ENCODE data around the gene FGD4. TPM values are rescaled to one million over a fixed set of nuclear protein-coding genes. Genes with fewer than 3 reads are reported as not detected.
"Not testable (repeated sequence)": the region's sequence is repeated elsewhere in the genome, so short reads cannot be mapped to it uniquely, and the experiment has no call there.

FGD4 gene
- total RNA-seq, 1 donor from 2014 or later: 51.1 TPM

DNA sequence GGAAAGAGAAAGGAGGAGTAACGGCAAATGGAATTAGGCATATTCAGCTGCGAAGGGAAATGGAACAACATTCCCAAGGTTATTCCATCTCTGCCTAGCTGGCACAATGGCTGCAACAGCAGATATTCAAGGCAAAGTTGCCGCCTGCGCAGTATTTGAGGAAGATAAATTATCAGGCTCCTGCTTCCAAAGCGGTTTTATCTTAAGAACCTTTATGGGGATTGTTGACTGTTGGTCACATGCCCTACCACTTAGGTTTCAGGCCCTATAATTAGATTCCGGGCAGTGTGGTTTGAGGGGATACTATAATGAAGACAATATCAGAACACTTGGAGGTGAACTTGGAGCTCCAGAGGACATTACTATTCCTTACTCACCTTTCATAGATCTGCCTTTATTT lies 99.7 kb downstream of the FGD4 start:
- Histone ChIP-seq H3K27me3 (ENCODE audit: control insufficient read depth in 3 of 3, insufficient read depth in 3 of 3, low read length in 3 of 3) (no peaks in the 10 kb centered on the region), H3K4me1 (ENCODE audit: control insufficient read depth in 3 of 3, insufficient read depth in 3 of 3, low read length in 3 of 3) (peaks cover 14 to 24% (median 15%) of the 10 kb centered on the region in 3 donors), H3K27ac (ENCODE audit: low read depth, low read length) (peak overlapping the region; percentile 65), H3K9me3 (ENCODE audit: control insufficient read depth in 3 of 3, low read length in 3 of 3) (no peaks in the 10 kb centered on the region), H3K36me3 (ENCODE audit: control insufficient read depth in 3 of 3, insufficient read depth in 3 of 3, low read length in 3 of 3) (no peaks in the 10 kb centered on the region), H3K4me3 (ENCODE audit: low read length in 3 of 3) (peak overlapping the region in 2 of 3 donors; percentile 46 to 59), H3K9ac (ENCODE audit: low read depth in 1 of 3, low read length in 3 of 3) (peak overlapping the region in 1 of 3 donors; percentile 42)

DNA sequence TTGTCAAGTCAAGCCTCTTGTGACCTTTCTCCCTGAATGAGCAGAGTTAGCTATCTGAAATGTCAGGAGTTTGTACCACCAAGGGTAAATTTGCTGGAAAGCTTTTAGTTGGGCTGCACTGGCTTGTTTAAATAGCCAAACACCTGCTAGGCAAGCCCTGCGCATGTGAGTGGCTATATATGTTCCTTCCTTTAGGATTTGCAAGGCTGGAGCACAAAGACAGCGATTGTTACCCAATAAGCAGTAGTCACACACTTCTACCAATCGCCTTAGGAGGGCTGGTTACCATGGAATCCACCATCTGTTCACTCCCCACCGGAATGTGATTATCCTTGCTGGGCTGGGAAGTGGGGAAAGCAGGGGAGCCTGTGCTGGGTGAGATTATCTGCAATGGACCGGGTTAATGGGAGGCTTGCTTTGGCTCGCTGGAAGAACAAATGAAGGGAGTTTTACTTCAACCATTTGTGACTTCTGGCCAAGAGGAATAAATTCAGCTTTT lies 102.5 kb downstream of the FGD4 start:
- Histone ChIP-seq H3K4me3 (ENCODE audit: low read length in 3 of 3) (peak overlapping the region; percentile 57 to 71 (median 68)), H3K9ac (ENCODE audit: low read depth in 1 of 3, low read length in 3 of 3) (peak overlapping the region; percentile 59 to 73 (median 72)), H3K9me3 (ENCODE audit: control insufficient read depth in 3 of 3, low read length in 3 of 3) (no peaks in the 10 kb centered on the region), H3K27me3 (ENCODE audit: control insufficient read depth in 3 of 3, insufficient read depth in 3 of 3, low read length in 3 of 3) (no peaks in the 10 kb centered on the region), H3K36me3 (ENCODE audit: control insufficient read depth in 3 of 3, insufficient read depth in 3 of 3, low read length in 3 of 3) (no peaks in the 10 kb centered on the region), H3K4me1 (ENCODE audit: control insufficient read depth in 3 of 3, insufficient read depth in 3 of 3, low read length in 3 of 3) (peaks cover 26 to 42% (median 27%) of the 10 kb centered on the region in 3 donors), H3K27ac (ENCODE audit: low read depth, low read length) (peak overlapping the region; percentile 59)

DNA sequence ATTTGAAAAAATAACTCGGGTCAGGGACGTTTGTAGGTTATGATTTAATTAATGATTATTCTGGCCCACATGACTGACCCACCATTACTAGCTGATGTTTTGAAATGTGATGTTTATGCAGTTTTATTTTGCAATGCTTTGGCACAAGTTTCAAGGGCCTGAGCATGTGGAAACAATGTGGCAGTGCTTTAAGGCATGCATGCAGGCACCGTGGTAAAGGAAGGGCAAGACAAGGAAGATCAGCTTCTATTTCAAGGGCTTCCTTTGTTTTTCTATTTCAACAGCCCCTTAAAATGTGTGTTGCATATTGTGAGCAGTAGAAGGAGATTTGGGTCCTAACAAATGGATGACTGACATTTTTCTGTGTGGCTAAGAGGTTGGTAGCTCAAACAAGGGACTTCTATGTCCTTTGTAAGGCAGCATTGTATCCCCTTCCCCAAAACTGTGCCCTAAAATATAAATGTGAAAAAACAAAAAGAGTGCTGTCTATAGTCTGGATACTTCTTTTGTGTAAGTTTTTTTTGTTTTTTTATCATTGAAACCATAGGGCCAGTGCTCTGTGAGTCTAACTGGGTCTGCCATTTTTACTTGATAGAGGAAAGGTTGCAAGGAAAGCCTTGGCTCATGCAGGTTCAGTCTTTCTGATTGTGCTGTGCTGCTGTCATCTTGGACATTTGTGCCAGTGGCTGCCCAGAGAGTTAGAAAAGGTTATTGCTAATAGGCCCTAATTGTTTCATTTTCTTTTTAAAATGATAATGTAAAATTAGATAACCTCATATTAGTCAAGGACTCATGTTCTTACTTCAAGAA lies 103.5 kb downstream of the FGD4 start:
- no peaks in the 10 kb centered on the region for H3K9me3 ChIP-seq (ENCODE audit: control insufficient read depth in 3 of 3, low read length in 3 of 3)
- peak overlapping the region; percentile 57 to 71 (median 68) for H3K4me3 ChIP-seq (ENCODE audit: low read length in 3 of 3)
- peak overlapping the region; percentile 59 for H3K27ac ChIP-seq (ENCODE audit: low read depth, low read length)
- peaks cover 26 to 39% (median 29%) of the 10 kb centered on the region in 3 donors for H3K4me1 ChIP-seq (ENCODE audit: control insufficient read depth in 3 of 3, insufficient read depth in 3 of 3, low read length in 3 of 3)
- no peaks in the 10 kb centered on the region for H3K36me3 ChIP-seq (ENCODE audit: control insufficient read depth in 3 of 3, insufficient read depth in 3 of 3, low read length in 3 of 3)
- H3K9ac ChIP-seq (ENCODE audit: low read depth in 1 of 3, low read length in 3 of 3): peak overlapping the region; percentile 59 to 73 (median 72)
- H3K27me3 ChIP-seq (ENCODE audit: control insufficient read depth in 3 of 3, insufficient read depth in 3 of 3, low read length in 3 of 3): no peaks in the 10 kb centered on the region

DNA sequence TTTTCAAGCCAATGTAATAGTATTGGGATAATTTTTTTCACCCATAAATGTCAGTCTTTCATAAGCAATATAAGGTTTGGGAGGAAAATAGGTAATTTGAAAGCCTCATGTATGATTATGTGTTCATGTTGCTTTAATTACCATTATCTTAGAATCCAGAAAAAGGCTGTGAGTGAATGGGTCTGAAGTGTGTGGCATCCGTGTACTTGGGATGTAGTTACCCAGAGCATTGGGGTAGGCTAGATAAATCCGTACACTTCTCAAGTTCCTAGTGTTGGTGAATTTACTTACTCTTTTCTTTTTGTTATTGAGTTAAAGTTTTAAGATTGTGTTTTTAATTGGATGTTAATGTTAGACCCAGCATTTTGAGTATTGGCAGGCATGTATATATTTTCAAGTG lies 104.4 kb downstream of the FGD4 start:
- H3K4me3 ChIP-seq (ENCODE audit: low read length in 3 of 3): peak overlapping the region; percentile 57 to 71 (median 66)
- peaks cover 26 to 46% (median 33%) of the 10 kb centered on the region in 3 donors for H3K4me1 ChIP-seq (ENCODE audit: control insufficient read depth in 3 of 3, insufficient read depth in 3 of 3, low read length in 3 of 3)
- H3K27me3 ChIP-seq (ENCODE audit: control insufficient read depth in 3 of 3, insufficient read depth in 3 of 3, low read length in 3 of 3): no peaks in the 10 kb centered on the region
- peak overlapping the region; percentile 59 to 73 (median 72) for H3K9ac ChIP-seq (ENCODE audit: low read depth in 1 of 3, low read length in 3 of 3)
- H3K27ac ChIP-seq (ENCODE audit: low read depth, low read length): no peak overlapping the region
- no peaks in the 10 kb centered on the region for H3K36me3 ChIP-seq (ENCODE audit: control insufficient read depth in 3 of 3, insufficient read depth in 3 of 3, low read length in 3 of 3)
- H3K9me3 ChIP-seq (ENCODE audit: control insufficient read depth in 3 of 3, low read length in 3 of 3): no peaks in the 10 kb centered on the region

GRCh38 chr12:32504591-32504990 lies 105.2 kb downstream of the FGD4 start:
- peaks cover 20 to 46% (median 29%) of the 10 kb centered on the region in 3 donors for H3K4me1 ChIP-seq (ENCODE audit: control insufficient read depth in 3 of 3, insufficient read depth in 3 of 3, low read length in 3 of 3)
- H3K4me3 ChIP-seq (ENCODE audit: low read length in 3 of 3): peak overlapping the region; percentile 57 to 71 (median 66)

DNA sequence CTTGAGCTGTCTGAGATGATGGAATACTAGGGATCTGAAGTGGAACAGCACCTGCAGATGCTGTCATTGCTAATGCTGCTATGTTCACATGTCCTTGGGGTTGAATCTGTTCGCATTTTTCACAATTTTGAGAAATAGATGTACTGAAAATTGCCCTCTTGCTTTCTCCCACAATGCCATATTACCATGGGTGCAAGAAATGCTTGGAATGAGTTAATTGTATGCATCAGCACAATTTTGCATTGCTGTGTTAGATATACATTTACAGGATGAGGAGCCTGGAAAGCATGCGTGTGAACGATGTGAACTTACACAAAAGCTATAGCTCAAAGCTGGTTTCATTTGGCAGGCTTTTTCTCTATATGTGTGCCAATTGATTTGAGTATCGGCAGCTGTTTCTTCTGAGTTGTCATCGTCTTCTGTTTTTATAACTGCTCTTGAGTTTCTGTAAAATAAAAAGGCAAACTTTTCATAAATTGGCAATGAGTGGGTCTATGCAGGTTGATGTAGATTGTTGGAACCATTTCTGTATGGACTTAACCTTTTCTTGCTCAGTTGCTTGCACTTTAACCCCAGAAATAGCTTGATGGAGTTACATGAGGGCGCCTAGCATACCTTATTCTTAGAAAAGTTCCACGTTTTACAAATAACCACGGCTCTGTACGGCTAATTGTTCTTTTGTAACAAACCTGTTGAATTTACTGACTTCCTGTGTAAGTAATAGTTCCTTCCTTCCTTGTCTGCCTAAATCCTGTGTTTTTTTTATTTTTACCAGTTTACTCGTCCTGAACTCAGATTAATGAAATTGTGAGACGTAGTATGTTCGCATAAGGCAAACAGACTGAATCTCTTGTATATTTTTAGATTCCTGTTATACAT lies 105.9 kb downstream of the FGD4 start:
- H3K4me3 ChIP-seq (ENCODE audit: low read length in 3 of 3): peak overlapping the region; percentile 11 to 71 (median 37)
- peaks cover 20 to 52% (median 29%) of the 10 kb centered on the region in 3 donors for H3K4me1 ChIP-seq (ENCODE audit: control insufficient read depth in 3 of 3, insufficient read depth in 3 of 3, low read length in 3 of 3)
- H3K36me3 ChIP-seq (ENCODE audit: control insufficient read depth in 3 of 3, insufficient read depth in 3 of 3, low read length in 3 of 3): no peaks in the 10 kb centered on the region
- H3K9ac ChIP-seq (ENCODE audit: low read depth in 1 of 3, low read length in 3 of 3): peak overlapping the region in 2 of 3 donors; percentile 4 to 34
- H3K9me3 ChIP-seq (ENCODE audit: control insufficient read depth in 3 of 3, low read length in 3 of 3): no peaks in the 10 kb centered on the region
- no peak overlapping the region for H3K27ac ChIP-seq (ENCODE audit: low read depth, low read length)
- no peaks in the 10 kb centered on the region for H3K27me3 ChIP-seq (ENCODE audit: control insufficient read depth in 3 of 3, insufficient read depth in 3 of 3, low read length in 3 of 3)

More at GRCh38 chr12:32504591-32504990, 105.2 kb downstream of the FGD4 start:
- H3K36me3 ChIP-seq (ENCODE audit: control insufficient read depth in 3 of 3, insufficient read depth in 3 of 3, low read length in 3 of 3): no peaks in the 10 kb centered on the region
- no peak overlapping the region for H3K9ac ChIP-seq (ENCODE audit: low read depth in 1 of 3, low read length in 3 of 3)
- H3K9me3 ChIP-seq (ENCODE audit: control insufficient read depth in 3 of 3, low read length in 3 of 3): no peaks in the 10 kb centered on the region
- H3K27me3 ChIP-seq (ENCODE audit: control insufficient read depth in 3 of 3, insufficient read depth in 3 of 3, low read length in 3 of 3): no peaks in the 10 kb centered on the region
- no peak overlapping the region for H3K27ac ChIP-seq (ENCODE audit: low read depth, low read length)

- H3K27ac ChIP-seq (ENCODE audit: low read depth, low read length); H3K36me3 ChIP-seq (ENCODE audit: control insufficient read depth in 3 of 3, insufficient read depth in 3 of 3, low read length in 3 of 3); H3K9me3 ChIP-seq (ENCODE audit: control insufficient read depth in 3 of 3, low read length in 3 of 3); H3K9ac ChIP-seq (ENCODE audit: low read depth in 1 of 3, low read length in 3 of 3); H3K27me3 ChIP-seq (ENCODE audit: control insufficient read depth in 3 of 3, insufficient read depth in 3 of 3, low read length in 3 of 3): not testable (repeated sequence)
- Histone ChIP-seq H3K4me1 (ENCODE audit: control insufficient read depth in 3 of 3, insufficient read depth in 3 of 3, low read length in 3 of 3) (peaks cover 20 to 47% (median 25%) of the 10 kb centered on the region in 3 donors), H3K4me3 (ENCODE audit: low read length in 3 of 3) (peak overlapping the region in 1 of 3 donors; percentile 15)
Measured at GRCh38 chr12:32507096-32507941, 108.0 kb downstream of the FGD4 start.

GRCh38 chr12:32507942-32508320 lies 108.6 kb downstream of the FGD4 start:
- peak overlapping the region in 1 of 3 donors; percentile 15 for H3K4me3 ChIP-seq (ENCODE audit: low read length in 3 of 3)
- no peaks in the 10 kb centered on the region for H3K27me3 ChIP-seq (ENCODE audit: control insufficient read depth in 3 of 3, insufficient read depth in 3 of 3, low read length in 3 of 3)
- peaks cover 19 to 47% (median 23%) of the 10 kb centered on the region in 3 donors for H3K4me1 ChIP-seq (ENCODE audit: control insufficient read depth in 3 of 3, insufficient read depth in 3 of 3, low read length in 3 of 3)
- no peaks in the 10 kb centered on the region for H3K9me3 ChIP-seq (ENCODE audit: control insufficient read depth in 3 of 3, low read length in 3 of 3)
- H3K27ac ChIP-seq (ENCODE audit: low read depth, low read length): no peak overlapping the region
- no peaks in the 10 kb centered on the region for H3K36me3 ChIP-seq (ENCODE audit: control insufficient read depth in 3 of 3, insufficient read depth in 3 of 3, low read length in 3 of 3)
- no peak overlapping the region for H3K9ac ChIP-seq (ENCODE audit: low read depth in 1 of 3, low read length in 3 of 3)

DNA sequence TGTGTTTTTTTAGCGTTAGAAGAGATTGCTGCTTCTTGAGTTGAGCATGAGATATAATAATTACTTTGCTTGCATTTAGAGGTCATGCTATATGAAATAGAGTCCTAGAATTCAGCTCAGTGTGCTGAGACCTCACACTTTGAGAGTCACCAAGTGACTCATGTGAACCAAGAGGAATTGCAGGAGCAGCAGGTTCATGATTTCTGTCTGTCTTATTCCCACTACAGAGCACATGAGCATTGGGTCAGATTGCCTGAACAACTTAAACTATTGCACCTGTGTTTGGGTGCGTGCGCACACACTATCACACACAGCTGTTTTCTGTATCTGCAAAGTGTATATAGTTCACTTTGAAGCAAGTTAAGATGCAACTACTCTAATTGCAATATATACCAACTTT lies 109.3 kb downstream of the FGD4 start:
- peaks cover 14 to 47% (median 23%) of the 10 kb centered on the region in 3 donors for H3K4me1 ChIP-seq (ENCODE audit: control insufficient read depth in 3 of 3, insufficient read depth in 3 of 3, low read length in 3 of 3)
- no peaks in the 10 kb centered on the region for H3K36me3 ChIP-seq (ENCODE audit: control insufficient read depth in 3 of 3, insufficient read depth in 3 of 3, low read length in 3 of 3)
- H3K9me3 ChIP-seq (ENCODE audit: control insufficient read depth in 3 of 3, low read length in 3 of 3): no peaks in the 10 kb centered on the region
- no peak overlapping the region for H3K27ac ChIP-seq (ENCODE audit: low read depth, low read length)
- no peaks in the 10 kb centered on the region for H3K27me3 ChIP-seq (ENCODE audit: control insufficient read depth in 3 of 3, insufficient read depth in 3 of 3, low read length in 3 of 3)
- no peak overlapping the region for H3K4me3 ChIP-seq (ENCODE audit: low read length in 3 of 3)
- H3K9ac ChIP-seq (ENCODE audit: low read depth in 1 of 3, low read length in 3 of 3): no peak overlapping the region

All from skeletal muscle tissue (tissue), 4 donors.